OCI-LY1 (cell line): Measurements from ENCODE around the gene UBE2K.
"Not testable (repeated sequence)": the region's sequence is repeated elsewhere in the genome, so short reads cannot be mapped to it uniquely, and the experiment has no call there.

Experiments used
- H2AFZ ChIP-seq: fragments of 200-600 bp; sonication (generic), shearing (Covaris generic); 2 replicates; pipeline ENCODE4 v1.6.0; 2014; ENCODE audit warnings: antibody characterized with exemption, mild to moderate bottlenecking, low read length
- H3F3A ChIP-seq: fragments of 200-600 bp; sonication (generic), shearing (Covaris generic); 2 replicates; pipeline ENCODE4 v1.6.0; 2014; ENCODE audit warnings: mild to moderate bottlenecking, antibody characterized with exemption, low read length, moderate library complexity; ENCODE audit not compliant: insufficient read depth
- H3K27ac ChIP-seq: fragments of 200-600 bp; sonication (generic); 2 replicates; pipeline ENCODE4 v1.5.1; 2014; ENCODE audit warnings: low read length, mixed run types, mild to moderate bottlenecking, low read depth; ENCODE audit not compliant: poor library complexity, severe bottlenecking
- H3K27me3 ChIP-seq: fragments of 200-600 bp; sonication (generic); 2 replicates; pipeline ENCODE4 v1.6.0; 2014; ENCODE audit warnings: antibody characterized with exemption, mild to moderate bottlenecking, low read length, moderate library complexity; ENCODE audit not compliant: insufficient read depth
- H3K36me3 ChIP-seq: fragments of 200-600 bp; sonication (generic); 2 replicates; pipeline ENCODE4 v1.6.1; 2014; ENCODE audit warnings: mild to moderate bottlenecking, antibody characterized with exemption, low read length, moderate library complexity, mixed read lengths; ENCODE audit not compliant: insufficient read depth
- H3K4me1 ChIP-seq: fragments of 200-600 bp; sonication (generic); 2 replicates; pipeline ENCODE4 v1.5.1; 2014; ENCODE audit warnings: mild to moderate bottlenecking, low read length, moderate library complexity; ENCODE audit not compliant: insufficient read depth, severe bottlenecking
- H3K4me2 ChIP-seq: fragments of 200-600 bp; sonication (generic), shearing (Covaris generic); 2 replicates; pipeline ENCODE4 v1.6.1; 2014; ENCODE audit warnings: low read length
- H3K4me3 ChIP-seq: fragments of 200-600 bp; sonication (generic); 2 replicates; pipeline ENCODE4 v1.5.1; 2014; ENCODE audit warnings: low read length, low read depth, mild to moderate bottlenecking, mixed read lengths; ENCODE audit not compliant: poor library complexity, severe bottlenecking
- H3K79me2 ChIP-seq: fragments of 200-600 bp; shearing (Covaris generic); 2 replicates; pipeline ENCODE4 v1.6.1; 2016; ENCODE audit warnings: mixed run types, low read length, mixed read lengths; ENCODE audit not compliant: insufficient read depth
- H3K9ac ChIP-seq: fragments of 200-600 bp; sonication (generic), shearing (Covaris generic); 2 replicates; pipeline ENCODE4 v1.6.1; 2014; ENCODE audit warnings: mild to moderate bottlenecking, low read length, mixed read lengths
- H3K9me2 ChIP-seq: fragments of 200-600 bp; sonication (generic), shearing (Covaris generic); 2 replicates; pipeline ENCODE4 v1.6.1; 2014; ENCODE audit warnings: low read depth, mild to moderate bottlenecking, low read length, mixed read lengths
- H3K9me3 ChIP-seq: fragments of 200-600 bp; shearing (Covaris generic); 2 replicates; pipeline ENCODE4 v1.6.1; 2014; ENCODE audit warnings: low read length, mixed read lengths
- H4K20me1 ChIP-seq: fragments of 200-600 bp; sonication (generic), shearing (Covaris generic); 2 replicates; pipeline ENCODE4 v1.6.0; 2016; ENCODE audit warnings: mild to moderate bottlenecking, low read length; ENCODE audit not compliant: insufficient read depth
- EZH2 ChIP-seq: fragments of 200-600 bp; sonication (generic), shearing (Covaris generic); IDR thresholded peaks from 2 replicates; pipeline ENCODE4 v1.8.0; 2017; ENCODE audit warnings: borderline replicate concordance, mixed run types, mild to moderate bottlenecking, antibody characterized with exemption, low read length, moderate library complexity, mixed read lengths
- TF ChIP-seq, protein P1 (sequence below): fragments of 200-600 bp; sonication (generic), shearing (Covaris generic); IDR thresholded peaks from 2 replicates; pipeline ENCODE4 v1.5.1; 2017; ENCODE audit warnings: mild to moderate bottlenecking, antibody characterized with exemption, low read length, moderate library complexity, mixed read lengths

UBE2K gene

DNA sequence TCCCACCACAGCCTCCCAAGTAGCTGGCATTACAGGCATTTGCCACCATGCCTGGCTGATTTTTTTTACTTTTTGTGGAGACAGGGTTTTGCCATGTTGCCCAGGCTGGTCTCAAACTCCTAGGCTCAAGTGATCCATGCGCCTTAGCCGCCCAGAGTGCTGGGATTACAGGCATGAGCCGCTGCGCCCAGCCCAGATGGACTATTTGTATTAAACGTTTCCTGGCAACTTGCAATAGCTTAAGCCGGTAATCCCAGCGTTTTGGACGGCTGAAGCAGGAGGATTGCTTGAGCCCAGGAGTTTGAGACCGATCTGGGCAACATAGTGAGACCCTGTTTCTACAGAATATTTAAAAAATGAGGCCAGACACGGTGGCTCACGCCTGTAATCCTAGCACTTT is 18.4 kb downstream of the UBE2K start:
- TF ChIP-seq, protein P1, sequence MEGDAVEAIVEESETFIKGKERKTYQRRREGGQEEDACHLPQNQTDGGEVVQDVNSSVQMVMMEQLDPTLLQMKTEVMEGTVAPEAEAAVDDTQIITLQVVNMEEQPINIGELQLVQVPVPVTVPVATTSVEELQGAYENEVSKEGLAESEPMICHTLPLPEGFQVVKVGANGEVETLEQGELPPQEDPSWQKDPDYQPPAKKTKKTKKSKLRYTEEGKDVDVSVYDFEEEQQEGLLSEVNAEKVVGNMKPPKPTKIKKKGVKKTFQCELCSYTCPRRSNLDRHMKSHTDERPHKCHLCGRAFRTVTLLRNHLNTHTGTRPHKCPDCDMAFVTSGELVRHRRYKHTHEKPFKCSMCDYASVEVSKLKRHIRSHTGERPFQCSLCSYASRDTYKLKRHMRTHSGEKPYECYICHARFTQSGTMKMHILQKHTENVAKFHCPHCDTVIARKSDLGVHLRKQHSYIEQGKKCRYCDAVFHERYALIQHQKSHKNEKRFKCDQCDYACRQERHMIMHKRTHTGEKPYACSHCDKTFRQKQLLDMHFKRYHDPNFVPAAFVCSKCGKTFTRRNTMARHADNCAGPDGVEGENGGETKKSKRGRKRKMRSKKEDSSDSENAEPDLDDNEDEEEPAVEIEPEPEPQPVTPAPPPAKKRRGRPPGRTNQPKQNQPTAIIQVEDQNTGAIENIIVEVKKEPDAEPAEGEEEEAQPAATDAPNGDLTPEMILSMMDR, result no peak
- no peak for TF ChIP-seq EZH2
- no peak overlapping the region for H3K4me2 ChIP-seq
- peaks cover 35% of the 10 kb centered on the region for H3K4me1 ChIP-seq
- H3K27ac ChIP-seq, result no peak overlapping the region
- H4K20me1 ChIP-seq, result peaks cover 2% of the 10 kb centered on the region; the same call in 1 of the 2 replicates
- no peaks in the 10 kb centered on the region for H3F3A ChIP-seq
- H3K36me3 ChIP-seq, result peaks cover 30% of the 10 kb centered on the region
- H3K9me2 ChIP-seq, result no peaks in the 10 kb centered on the region
- H3K9ac ChIP-seq, result no peak overlapping the region
- H3K27me3 ChIP-seq, result no peaks in the 10 kb centered on the region
- H3K4me3 ChIP-seq, result no peak overlapping the region
- no peaks in the 10 kb centered on the region for H3K9me3 ChIP-seq
- H3K79me2 ChIP-seq, result peaks cover 82% of the 10 kb centered on the region
- no peak overlapping the region for H2AFZ ChIP-seq

DNA sequence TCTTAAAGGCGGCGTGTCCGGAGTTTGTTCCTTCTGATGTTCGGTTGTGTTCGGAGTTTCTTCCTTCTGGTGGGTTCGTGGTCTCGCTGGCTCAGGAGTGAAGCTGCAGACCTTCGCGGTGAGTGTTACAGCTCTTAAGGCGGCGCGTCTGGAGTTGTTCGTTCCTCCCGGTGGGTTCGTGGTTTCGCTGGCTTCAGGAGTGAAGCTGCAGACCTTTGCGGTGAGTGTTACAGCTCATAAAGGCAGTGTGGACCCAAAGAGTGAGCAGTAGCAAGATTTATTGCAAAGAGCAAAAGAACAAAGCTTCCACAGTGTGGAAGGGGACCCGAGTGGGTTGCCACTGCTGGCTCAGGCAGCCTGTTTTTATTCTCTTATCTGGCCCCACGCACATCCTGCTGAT is 19.8 kb downstream of the UBE2K start:
- not testable (repeated sequence) for H3K9ac ChIP-seq, H2AFZ ChIP-seq, H3K4me3 ChIP-seq, H4K20me1 ChIP-seq, H3K9me2 ChIP-seq, H3K9me3 ChIP-seq, H3K4me2 ChIP-seq, H3F3A ChIP-seq, H3K27me3 ChIP-seq, H3K27ac ChIP-seq
- H3K36me3 ChIP-seq, result peaks cover 32% of the 10 kb centered on the region
- H3K4me1 ChIP-seq, result peaks cover 39% of the 10 kb centered on the region
- peaks cover 84% of the 10 kb centered on the region for H3K79me2 ChIP-seq

DNA sequence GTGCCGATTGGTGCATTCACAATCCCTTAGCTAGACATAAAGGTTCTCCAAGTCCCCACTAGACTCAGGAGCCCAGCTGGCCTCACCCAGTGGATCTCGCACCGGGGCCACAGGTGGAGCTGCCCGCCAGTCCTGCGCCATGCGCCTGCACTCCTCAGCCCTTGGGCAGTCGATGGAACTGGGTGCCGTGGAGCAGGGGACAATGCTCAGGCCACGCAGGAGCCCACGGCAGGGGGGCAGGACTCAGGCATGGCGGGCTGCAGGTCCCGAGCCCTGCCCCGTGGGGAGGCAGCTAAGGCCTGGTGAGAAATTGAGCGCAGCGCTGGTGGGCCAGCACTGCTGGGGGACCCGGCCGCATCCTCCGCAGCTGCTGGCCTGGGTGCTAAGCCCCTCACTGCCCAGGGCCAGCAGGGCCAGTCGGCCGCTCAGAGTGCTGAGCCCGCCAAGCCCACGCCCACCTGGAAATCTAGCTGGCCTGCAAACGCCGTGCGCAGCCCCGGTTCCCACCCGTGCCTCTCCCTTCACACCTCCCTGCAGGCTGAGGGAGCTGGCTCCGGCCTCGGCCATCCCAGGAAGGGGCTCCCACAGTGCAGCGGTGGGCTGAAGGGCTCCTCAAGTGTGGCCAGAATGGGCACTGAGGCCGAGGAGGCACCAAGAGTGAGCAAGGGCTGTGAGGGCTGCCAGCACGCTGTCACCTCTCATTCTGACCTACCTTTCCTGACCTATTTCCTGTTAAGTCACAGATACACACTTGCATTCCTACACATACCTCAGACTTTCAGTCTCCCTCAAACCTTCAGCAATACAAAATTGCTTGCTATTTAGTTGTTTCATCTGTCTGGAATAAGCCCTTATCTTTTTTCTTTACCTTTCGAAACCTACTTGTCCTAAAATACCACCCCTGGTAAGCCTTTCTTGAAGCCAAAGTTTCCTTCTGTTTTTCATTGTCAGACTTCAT is 20.7 kb downstream of the UBE2K start:
- H3K9me2 ChIP-seq, result no peaks in the 10 kb centered on the region
- no peak overlapping the region for H3K4me3 ChIP-seq
- no peak overlapping the region for H3K9ac ChIP-seq
- peaks cover 83% of the 10 kb centered on the region for H3K79me2 ChIP-seq
- H2AFZ ChIP-seq, result no peak overlapping the region
- no peaks in the 10 kb centered on the region for H3K27me3 ChIP-seq
- no peak overlapping the region for H3K27ac ChIP-seq
- H3K9me3 ChIP-seq, result no peaks in the 10 kb centered on the region
- TF ChIP-seq, protein P1, result no peak
- TF ChIP-seq EZH2, result no peak
- H3K4me1 ChIP-seq, result peaks cover 32% of the 10 kb centered on the region
- H3F3A ChIP-seq, result no peaks in the 10 kb centered on the region
- peaks cover 2% of the 10 kb centered on the region; the same call in 1 of the 2 replicates for H4K20me1 ChIP-seq
- no peak overlapping the region for H3K4me2 ChIP-seq
- H3K36me3 ChIP-seq, result peaks cover 38% of the 10 kb centered on the region
